Stimulated activated effector memory CD8-positive, alpha-beta T cell treated with anti-CD3 and anti-CD28 coated beads, Interleukin-12 subunit alpha, Interleukin-12 subunit beta, amount 100 ng/mL, for 72 hours (primary cell): ENCODE measurements around the gene MSMO1.

Experiments used
- ATAC-seq: fragments of 150-1000 bp; cut with Tn5 transposase; 2 replicates; pipeline ENCODE4 v1.10.0; 2021
- DNase-seq, 2 donors: peaks; one replicate each; pipeline ENCODE4 v3.0.0; 2021 to 2022; ENCODE audit warnings: low spot score in 2 of 2
- H3K27ac Mint-ChIP-seq: one replicate; pipeline ENCODE4 v1.8.0; 2022; ENCODE audit warnings: mild to moderate bottlenecking, mixed read lengths
- H3K36me3 Mint-ChIP-seq: one replicate; pipeline ENCODE4 v1.8.0; 2022; ENCODE audit warnings: mild to moderate bottlenecking, mixed read lengths
- H3K4me1 Mint-ChIP-seq: one replicate; pipeline ENCODE4 v1.8.0; 2022; ENCODE audit warnings: mixed read lengths
- H3K4me3 Mint-ChIP-seq: one replicate; pipeline ENCODE4 v1.8.0; 2022; ENCODE audit warnings: mild to moderate bottlenecking, mixed read lengths
- H3K9me3 Mint-ChIP-seq: one replicate; pipeline ENCODE4 v1.8.0; 2022; ENCODE audit warnings: mixed read lengths

Gene MSMO1

DNA sequence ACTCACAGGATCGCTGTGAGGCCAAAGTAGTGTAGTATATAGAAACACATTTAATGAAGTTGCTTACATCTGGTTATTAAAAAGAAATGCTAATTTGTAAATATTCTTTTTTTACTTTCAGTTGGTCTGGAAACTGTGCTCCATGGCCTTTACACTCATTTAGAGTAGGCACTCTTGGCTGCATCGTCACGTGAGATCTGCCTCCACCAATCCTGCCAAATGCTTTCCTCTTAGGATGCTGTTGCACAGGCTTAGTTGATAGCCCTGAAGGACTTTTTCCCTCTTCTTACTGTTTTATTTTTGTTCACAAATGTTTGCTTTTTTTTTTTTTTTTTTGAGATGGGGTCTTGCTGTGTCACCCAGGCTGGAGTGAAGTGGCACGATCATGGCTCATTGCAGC lies 57.7 kb downstream of the MSMO1 start:
- no peak overlapping the region for H3K4me3 Mint-ChIP-seq
- H3K9me3 Mint-ChIP-seq: no peaks in the 10 kb centered on the region
- H3K4me1 Mint-ChIP-seq: no peaks in the 10 kb centered on the region
- DNase-seq: no peak
- no peak overlapping the region for H3K27ac Mint-ChIP-seq
- ATAC-seq: no peak
- H3K36me3 Mint-ChIP-seq: no peaks in the 10 kb centered on the region

DNA sequence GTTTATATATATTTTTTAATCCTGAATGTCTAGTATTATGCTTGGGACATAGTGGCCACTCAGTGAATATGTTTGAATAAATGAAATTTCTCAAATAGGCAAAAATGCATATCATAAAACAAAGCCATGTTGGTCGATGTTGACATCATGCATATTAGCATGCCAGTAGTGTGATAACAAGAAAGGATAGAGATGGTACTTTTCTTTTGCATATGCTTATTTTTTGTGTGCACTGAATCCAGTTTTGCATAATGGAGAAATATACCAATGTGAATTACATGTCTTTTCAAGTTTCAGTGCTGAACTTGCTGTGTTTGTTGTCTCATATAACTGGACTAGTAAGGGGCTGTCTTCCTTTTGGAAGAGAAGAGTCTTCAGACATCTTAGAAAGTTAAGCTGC lies 58.9 kb downstream of the MSMO1 start:
- no peak for ATAC-seq
- Mint-ChIP-seq H3K4me1 (no peaks in the 10 kb centered on the region), H3K36me3 (no peaks in the 10 kb centered on the region), H3K9me3 (no peaks in the 10 kb centered on the region), H3K4me3 (no peak overlapping the region), H3K27ac (no peak overlapping the region)
- no peak for DNase-seq

DNA sequence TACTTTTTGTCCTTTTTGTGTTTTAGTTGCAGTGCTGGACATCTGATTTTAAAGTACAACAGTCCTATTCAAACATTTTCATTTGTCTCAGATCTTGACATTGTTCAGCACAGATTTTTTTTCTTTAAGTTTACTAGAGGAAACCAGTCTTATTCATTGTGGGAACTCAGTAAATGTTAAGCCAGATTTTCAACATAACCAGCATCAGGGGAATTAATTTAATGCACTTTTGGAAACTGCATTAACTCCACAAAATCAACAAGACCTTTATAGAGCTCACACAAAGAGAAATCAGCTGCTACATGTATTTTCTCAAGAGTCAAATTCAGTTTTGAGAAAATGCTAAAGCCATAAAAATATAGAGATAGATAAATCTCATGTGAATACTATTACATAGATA lies 61.3 kb downstream of the MSMO1 start:
- Mint-ChIP-seq H3K9me3 (no peaks in the 10 kb centered on the region), H3K27ac (no peak overlapping the region), H3K4me1 (no peaks in the 10 kb centered on the region), H3K36me3 (no peaks in the 10 kb centered on the region), H3K4me3 (no peak overlapping the region)
- no peak for DNase-seq
- no peak for ATAC-seq
